Tongue (tissue), 2 donors: ENCODE measurements around the gene ADCYAP1. TPM values are rescaled to one million over a fixed set of nuclear protein-coding genes. Genes with fewer than 3 reads are reported as not detected.
"Not testable (repeated sequence)": the region's sequence is repeated elsewhere in the genome, so short reads cannot be mapped to it uniquely, and the experiment has no call there.

ENCODE experiments used
- DNase-seq: peaks from one replicate; pipeline ENCODE4 v3.0.0-alpha.2; 2015
- total RNA-seq: library from RNA; depleted of rRNA; stranded (reverse); fragments of >200 nt; gene quantifications from one replicate; pipeline ENCODE4 v1.2.3, GENCODE V29; 2014

ADCYAP1 gene
- 3.7 TPM for total RNA-seq

DNA sequence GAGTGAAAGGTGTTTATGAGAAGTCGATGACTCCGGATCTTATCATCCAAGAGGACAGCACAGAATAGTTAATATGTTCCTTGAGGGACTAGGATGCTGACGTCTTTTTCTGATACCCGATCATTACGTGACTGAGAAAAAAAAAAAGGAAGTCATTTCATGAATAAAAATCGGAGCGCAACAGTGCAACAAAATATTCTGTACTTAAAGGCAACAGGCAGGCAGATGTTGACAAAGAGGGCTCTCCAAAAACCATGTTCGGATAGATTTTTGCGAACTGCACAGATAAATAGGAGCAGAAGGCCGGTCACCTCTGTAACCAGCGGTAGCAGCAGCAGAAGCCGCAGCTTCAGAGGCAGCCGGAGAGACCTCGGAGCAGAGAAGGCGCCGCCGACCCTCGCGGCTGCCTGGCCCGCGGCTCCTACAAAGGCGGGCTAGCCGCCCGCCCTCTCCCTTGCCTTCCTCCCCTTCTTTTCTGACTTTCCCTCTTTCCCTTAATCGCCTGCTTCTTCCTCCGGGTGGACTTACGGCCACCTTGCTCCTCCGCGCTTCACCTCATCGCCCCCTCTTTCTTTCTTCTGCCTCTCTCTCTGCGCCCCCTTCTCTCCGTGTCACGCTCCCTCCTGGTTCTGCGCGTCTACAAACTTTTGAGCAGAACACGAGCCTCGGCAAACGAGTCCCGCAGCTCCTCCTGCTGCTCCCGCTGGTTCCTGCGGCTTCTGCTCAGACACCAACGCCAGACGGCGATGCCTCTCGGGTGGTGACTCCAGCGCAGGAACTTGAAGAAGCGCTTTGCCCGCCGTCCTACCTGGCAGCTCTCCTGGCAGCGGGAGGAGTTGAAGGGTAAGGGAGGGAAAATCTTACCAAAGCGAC, at the start of gene ADCYAP1:
TSS of gene ADCYAP1 (plus strand) at position 654 of the 873 bp plus-strand sequence. CDS start 516 bp downstream, outside the sequence.
- no peak for DNase-seq

DNA sequence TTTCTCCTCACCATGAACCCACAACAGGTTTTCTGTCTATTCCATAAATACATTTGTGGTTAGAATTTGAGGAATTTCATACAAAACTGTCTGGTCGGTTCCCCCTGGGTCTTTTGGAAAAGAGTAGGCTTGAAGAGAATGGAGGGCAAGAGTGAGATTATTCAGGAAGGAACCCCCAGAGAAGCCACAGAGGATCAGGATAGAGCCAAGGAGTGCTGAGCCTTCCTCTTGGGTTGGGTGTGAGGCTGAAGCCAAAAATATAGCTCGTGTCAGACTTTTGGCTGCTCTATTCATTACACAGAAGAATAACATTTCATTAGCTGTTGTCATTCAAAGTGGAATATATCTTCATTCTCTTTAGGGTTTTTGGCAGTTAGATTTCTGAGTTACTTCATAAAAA, 46.7 kb upstream of the ADCYAP1 start:
- no peak for DNase-seq

DNA sequence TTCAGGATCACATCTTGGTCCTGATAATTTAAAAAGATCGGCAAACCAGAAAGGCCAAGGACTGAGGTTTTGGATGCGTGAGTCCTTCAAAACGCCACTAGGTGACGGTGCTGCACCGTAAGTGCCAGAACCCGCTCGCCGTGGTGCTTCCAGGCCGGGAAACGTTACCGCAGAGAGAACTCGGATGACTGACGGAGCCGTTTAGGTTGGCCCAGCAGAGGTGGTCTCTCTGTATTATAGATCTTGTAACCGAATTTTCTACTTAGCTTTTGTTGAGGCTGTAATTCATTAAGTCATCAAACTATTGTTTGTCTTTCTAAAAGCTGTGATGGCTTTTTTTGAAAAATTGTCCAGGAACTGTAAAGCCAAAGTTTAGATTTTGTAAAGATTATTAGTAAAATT, 39.8 kb upstream of the ADCYAP1 start:
- peak; percentile 77 for DNase-seq

DNA sequence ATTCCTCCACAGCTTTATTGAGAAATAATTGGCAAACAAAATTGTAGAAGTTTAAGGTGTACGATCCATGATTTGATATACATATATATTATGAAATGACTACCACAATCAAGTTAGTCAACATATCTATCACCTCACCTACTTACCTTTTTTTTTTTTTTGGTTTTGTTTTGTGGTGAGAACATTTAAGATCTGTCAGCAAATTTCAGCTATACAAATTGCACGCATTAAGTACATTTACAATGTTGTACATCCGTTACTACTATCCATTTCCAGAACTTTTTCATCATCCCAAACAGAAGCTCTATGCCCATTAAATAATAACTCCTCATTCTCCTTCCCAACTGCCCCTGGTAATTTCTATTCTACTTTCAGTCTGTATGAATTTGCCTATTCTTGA, 37.4 kb upstream of the ADCYAP1 start:
- DNase-seq = no peak

DNA sequence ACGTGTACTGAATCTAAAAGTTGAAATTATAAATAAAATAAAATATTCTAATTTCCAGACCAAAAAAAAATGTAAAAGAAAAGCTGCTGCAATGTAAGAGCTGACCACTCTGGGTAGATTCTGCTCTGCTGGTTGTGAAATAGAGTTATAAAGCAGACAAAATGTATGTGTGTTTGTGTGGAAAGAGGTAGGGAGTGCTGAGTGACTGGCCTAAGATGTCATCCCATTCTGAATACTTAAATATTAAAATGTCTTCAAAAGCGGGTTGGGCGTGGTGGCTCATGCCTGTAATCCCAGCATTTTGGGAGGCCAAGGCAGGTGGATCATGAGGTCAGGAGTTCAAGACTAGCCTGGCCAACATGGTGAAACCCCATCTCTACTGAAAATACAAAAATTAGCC, 31.2 kb upstream of the ADCYAP1 start:
- not testable (repeated sequence) for DNase-seq

DNA sequence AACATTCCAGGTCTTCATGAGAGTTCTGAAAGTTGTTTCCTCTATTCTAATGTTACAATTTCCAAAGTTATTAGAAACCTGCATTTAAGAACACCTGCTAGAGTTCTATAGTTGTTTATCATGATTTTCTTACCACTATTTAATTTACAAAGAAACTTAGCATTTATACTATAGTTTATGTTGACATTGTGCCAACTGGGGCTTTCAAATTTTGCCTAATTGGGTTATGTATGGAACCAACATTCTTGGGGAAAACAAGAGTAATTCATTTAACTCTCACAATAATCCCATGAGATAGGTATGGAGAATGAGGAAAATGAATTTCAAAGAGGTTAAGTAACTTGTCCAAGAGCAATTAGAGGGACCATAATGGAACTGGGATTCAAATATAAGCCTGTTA, 28.8 kb upstream of the ADCYAP1 start:
- no peak for DNase-seq

DNA sequence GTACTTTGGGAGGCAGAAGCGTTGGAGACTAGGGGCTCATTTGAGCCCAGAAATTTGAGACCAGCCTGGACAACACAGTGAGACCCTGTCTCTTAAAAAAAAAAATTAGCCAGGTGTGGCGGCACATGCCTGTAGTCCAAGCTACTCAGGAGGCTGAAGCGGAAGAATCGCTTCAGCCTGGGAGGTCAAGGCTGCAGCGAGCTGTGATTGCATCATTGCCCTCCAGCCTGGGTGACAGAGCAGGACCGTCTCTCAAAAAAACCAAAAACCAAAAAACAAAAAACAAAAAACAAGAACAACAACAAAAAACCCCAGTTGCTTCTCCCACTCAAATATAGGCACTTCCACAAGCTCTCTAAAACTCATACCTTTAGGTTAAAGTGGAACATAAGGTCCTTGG, 27.4 kb upstream of the ADCYAP1 start:
- no peak for DNase-seq

DNA sequence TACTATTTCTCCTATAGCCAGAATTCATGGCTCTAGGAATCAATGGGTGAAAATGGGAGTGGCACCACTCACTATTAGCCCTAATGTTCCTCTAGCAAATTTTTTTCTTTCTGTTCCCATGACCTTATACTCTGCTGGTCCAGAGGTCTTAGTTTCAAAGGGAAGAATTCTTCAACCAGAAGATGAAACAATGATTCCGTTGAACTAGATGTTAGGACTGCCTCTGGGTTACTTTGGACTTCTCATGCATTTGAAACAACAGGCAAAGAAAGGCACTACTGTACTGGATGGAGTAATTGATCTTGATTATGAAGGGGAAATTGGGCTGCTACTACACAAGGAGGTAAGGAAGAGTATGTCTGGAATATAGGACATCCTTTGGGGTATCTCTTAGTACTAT, 18.6 kb upstream of the ADCYAP1 start:
- DNase-seq = no peak

DNA sequence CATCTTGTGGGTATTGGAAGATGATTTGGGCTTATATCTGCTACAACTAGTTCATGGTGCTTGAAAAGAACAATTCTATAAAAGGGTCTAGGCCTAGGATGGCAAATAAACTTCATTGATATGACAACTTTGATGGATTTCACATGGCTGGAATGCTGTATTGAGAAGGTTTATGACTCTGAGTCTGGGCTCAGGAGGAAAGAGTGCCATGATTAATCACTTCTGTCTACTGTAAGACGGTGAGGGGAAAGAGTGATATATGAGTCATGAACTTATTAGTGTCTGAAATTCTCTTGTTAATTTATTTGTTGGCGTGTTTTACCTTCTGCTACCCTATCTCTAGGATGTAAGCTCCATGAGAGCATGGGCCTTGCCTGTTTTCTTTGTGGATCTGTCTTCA, 17.0 kb upstream of the ADCYAP1 start:
- DNase-seq = no peak

DNA sequence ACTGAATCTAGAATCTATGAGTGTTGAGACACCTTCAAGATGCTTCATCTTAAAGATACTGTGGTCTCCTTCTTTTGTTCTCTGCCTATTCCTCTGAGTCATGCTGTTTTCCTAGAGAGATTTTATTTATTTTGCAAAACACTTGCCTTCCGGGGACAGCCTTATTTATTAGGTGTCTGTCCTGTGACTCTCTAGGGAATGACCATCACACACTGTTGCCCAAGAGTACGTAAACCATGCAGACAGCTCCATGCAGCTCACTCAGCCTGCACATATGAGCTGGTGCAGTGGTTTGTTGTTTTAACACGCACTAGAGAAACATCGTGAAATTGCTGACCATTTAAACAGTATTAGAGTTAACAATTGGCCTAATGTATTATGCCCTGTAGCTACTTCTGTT, 12.4 kb upstream of the ADCYAP1 start:
- DNase-seq = no peak

DNA sequence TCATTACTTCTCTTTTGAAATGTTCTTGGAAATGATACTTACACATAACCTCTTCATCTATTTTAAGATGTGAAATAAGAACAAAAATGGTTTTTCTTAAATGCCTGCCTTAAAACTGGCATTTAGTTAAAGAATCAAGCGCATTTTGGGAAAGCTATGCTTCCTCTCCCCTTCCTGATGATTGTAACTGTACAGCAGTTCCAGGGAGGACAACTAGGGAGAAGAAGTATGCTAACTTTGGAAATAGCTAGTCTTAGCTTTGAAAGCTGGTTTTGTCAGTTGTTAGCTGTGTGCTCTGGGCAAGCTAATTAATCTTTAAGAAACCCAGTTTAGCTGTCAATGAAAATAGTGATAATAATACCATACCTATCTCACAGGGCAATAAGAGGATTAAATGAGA, 8.4 kb upstream of the ADCYAP1 start:
- DNase-seq = no peak

DNA sequence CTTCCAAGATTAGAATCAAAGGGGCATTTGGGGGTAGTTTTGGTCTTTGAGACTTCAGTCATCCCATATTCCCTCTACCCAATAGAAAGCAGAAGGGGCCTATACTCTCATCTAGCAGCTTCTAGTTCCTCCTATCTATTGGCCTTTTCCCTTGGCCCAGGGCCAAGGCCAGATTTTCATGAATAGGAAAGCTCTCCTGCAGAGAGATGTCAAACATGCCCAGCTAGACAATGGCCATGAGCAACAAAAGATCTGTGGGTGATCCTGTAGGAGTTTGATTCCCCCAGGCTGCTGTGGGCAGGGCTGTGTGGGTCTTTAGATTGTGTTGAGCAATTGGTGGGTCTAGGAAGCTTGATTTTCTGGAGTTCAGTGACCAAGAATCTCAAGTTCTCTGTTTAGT, 2.9 kb upstream of the ADCYAP1 start:
- DNase-seq = no peak

DNA sequence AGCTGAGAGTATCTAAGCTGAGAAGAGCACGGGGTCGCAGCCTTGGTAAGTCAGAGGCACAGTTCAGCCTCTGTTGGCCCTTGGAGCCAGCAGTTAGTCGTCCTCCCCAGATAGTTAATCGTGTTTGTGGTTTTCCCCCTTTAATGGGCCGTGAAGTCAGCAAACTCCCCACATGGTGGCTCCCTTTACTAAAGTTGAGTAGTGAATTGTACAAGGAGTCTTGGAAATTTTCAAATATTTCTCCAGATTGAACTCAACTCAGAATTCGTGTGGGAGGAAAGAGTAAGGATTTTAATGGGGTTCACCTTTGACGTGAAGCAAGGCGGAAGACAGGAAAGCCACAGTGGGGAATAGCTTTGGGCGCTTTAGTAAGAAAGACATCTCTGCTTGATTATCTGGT, 2.4 kb upstream of the ADCYAP1 start:
- DNase-seq = no peak

DNA sequence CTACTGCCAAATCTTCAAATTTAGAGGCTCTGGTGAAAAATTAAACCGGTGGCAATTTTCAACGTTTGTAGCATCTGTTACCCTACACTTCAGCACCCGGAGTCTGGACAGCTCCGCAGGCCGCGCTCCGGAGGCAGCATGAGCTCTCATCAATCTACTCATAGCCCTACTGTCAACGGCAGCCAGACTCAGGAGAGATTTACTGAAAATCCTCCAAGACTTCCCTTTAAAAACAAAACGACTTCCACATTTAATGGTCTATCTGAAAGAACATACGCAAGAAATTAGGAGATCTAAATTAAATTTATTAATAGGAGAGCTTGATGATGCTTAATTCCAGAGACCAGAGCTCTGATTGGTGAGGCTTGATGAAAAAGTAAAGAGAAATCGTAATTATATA, 970 bp upstream of the ADCYAP1 start:
- DNase-seq = peak; percentile 84

DNA sequence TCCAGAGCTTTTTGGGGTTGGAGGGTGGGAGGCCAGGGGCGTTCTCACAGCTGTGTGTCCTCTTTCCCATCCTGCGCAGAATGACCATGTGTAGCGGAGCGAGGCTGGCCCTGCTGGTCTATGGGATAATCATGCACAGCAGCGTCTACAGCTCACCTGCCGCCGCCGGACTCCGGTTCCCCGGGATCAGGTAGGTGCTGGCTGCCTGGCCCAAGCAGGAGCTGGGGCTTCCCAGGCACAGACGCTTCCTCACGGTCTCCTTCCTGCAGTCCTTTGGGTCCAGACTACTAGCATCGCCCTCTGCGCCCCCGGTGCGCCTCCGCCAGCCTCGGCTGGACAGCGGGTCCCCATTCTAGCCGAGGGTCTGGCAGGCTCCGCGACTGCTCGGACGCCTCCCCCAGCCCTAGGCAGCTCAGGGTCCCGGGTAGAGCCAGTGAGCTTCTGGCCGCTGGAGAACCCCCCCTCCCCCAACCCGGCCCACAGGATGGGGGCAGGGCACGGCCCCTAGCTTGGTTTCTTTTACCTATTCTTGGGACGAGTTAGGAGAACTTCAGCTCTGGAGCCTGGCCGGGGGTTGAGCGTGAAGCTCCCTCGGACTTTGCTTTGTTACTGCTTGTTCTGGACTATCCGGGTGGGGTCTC, 756 bp downstream of the ADCYAP1 start:
- DNase-seq = no peak

DNA sequence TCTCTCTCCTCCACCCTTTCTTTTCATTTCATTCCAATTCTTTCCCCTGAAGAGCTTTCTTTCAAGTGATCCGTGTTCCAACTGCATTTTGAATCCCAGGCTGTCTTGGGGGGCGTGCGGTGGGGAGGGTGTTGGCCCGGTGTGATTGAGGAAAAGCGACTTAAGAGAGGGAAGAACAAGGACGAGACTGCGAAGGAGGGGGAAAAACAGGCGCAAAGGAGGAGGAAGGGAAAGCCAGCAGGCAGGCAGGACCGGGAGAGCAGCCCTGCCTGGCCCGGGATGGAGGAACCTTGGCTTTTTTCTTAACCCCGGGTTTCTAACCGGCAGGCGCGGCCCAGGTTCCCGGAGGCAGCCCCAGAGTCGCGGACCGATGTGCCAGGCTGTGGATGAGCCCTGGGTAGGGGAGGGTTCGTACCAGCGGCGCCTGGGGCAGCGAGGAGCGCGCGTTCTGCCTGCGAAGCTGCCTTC, 1.3 kb downstream of the ADCYAP1 start:
- no peak for DNase-seq

DNA sequence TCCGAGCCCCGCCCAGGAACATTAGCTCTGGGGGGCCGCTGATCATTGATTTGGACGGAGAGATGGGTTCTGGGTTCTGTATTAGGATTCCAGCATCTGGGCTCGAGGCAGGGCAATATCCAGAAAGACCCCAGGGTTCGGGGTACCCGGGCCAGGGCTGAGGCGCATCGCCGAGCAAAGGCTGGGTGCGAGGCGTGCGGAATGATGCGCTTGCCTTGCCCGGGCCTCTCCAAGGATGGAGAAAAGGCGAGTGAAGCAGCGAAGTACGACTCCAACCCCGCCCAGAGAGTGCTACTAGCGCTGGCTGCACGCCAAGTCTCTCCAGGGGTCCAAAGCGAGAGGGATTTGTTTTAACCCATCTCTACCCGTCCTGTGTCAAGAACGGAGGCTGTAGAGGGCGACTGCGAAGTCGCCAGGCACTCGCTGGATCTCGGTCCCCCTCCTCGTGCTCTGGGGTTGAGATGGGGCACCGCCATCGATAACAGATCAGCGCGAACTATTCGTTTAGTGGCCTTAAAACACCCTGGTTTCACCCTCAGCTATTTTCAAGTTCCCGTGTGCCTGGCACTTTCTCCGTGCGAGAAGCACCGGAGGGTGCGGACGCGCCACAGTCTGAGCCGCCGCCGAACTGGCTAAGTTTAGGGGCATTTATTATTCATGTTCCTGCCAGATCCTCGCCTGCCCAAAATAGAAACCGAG, 1.9 kb downstream of the ADCYAP1 start:
- DNase-seq = no peak

DNA sequence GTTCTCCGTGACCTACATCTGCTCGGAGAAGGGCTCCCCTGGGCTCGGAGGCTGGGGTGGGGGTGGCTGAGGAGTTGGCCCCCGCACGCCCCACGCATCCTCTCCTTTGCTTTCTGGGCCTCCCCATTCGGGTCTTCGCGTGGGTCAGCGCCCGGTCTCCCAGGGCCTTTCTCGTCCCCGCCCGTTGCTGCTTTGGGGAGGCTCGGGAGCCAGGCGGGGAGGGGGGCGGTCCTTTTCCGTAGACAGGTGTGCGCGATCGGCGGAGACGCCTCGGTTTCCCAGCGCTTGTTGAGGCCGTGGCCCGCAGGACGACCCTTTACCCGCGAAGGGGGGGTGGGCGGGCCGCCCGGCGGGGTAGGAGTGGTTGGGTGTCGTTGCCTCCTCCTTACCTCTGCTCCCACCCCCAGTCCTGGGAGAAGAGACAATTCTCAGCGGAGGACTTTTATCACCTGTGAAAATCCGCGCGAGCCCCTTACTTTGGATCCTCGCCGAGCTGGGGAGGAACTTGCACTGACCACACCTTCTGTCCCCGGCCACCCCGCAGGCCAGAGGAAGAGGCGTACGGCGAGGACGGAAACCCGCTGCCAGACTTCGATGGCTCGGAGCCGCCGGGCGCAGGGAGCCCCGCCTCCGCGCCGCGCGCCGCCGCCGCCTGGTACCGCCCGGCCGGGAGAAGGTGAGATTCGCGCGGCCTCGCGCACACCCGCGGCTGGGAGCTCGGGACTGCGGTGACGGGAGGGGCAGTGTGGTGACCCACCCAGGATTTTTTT, 2.6 kb downstream of the ADCYAP1 start:
- DNase-seq = no peak

DNA sequence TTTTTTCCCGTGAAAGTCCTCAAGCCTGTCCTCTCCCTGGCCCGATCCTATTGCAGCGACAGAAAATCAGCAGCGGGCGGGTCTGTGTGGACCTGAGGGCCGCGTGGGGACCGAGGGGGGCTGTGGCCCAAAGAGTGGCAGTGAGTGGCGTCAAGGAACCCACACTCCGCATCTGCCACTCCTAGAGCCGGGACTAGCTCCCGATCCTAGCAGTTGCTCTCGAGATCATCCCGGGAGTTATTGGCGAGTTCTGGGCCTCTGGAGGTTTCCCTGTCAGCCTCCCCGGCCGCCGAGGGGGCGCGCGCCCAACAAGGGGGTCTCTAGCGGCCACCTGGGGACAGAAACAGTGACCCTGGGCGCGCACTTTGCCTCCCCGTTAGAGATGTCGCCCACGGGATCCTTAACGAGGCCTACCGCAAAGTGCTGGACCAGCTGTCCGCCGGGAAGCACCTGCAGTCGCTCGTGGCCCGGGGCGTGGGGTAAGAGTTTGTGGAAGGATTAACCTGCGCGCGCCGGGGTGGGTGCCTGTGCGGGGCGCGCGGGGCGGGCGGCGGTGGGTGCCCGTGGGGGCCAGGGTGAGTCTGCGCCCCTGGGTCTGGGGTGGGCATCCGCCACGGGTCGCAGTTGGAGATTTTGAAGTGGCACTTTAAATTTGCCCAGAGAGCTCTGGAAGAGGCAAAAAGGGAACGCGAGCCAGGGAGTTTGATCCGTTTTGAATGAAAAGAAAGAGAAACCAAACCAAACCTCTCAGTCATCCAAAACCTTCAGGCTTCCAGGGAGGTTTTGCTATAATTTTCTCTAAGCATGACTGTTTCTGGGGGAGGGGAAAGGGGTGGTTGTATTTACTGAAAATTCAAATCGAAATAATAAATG, 3.5 kb downstream of the ADCYAP1 start:
- DNase-seq = no peak

DNA sequence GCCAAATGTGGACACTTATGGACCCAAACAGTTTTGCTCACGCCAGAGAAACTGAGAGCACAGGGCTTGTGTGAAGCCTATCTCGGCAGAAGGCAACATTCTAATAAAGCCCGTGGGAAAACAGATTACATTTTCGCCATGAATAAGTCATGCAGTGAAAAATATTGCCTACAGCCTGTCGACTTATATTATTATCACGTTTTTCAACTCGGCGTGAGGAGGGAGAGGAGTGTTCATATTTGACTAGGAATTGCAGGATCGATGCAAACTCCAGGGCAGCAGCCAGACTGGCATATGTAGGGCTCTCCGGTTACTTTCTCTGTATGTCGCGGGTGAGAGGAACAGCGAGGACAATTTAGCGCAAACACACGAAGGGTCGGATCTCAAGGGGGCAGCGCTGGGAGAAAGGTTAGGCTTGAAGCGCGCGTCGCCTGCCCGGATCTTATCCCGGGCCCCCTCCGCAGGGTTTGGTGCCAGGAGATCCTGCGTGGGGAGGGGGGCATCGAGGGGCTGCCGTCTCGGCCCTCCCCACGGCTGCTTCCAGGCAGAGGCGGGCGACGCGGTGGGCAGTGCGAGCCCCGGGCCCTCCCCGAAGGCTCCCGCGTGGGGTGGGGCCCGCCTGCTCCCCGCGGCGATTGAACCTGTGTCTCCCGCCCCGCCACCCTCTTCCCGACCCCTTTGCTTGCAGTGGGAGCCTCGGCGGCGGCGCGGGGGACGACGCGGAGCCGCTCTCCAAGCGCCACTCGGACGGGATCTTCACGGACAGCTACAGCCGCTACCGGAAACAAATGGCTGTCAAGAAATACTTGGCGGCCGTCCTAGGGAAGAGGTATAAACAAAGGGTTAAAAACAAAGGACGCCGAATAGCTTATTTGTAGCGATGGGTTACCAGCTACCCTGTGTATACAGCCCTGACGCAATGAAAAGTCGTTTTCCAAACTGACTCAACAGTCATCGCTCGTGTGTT, 4.4 kb downstream of the ADCYAP1 start:
- DNase-seq = no peak
